Measurements from ENCODE around the gene FABP6. TPM values are rescaled to one million over a fixed set of nuclear protein-coding genes. Genes with fewer than 3 reads are reported as not detected.
A peak's percentile ranks its signal among the peaks of the same experiment; 100 is the strongest.

Gene FABP6
- total RNA-seq, 2 donors from 2014 or later, result not detected

DNA sequence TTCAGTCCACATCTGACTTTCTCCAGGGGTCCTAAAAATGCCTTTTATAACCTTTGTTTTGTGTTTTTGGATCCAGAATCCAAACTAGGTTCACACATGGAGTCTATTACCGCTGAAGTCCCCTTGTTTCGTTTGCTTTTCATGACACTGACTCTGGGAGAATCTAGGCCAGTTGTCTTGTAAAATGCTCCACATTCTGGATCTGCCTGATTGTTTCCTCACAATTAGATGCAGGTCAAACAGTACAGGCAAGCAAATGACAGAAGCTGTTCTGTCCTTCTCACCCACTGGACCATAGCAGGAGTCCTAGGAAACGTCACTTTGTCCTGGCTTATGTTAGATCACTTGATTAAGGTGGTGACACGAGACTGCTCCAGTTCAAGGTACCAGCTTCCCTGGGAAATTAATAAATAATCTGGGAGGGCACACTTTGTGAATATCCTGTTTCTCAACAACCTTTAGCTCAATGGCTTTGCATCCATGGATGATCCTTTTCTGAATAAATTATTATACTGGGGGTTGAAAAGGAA lies 34.1 kb downstream of the FABP6 start:
- intact Hi-C loops (cut with DNase I), result no loop called here
- Histone ChIP-seq H3K27ac (no peak overlapping the region), H3K4me1 (peaks cover 14% of the 10 kb centered on the region), H3K27me3 (no peaks in the 10 kb centered on the region), H3K9ac (ENCODE audit: low read depth in 2 of 2, low read length in 2 of 2) (no peak overlapping the region), H3K4me3 (no peak overlapping the region), H3K36me3 (no peaks in the 10 kb centered on the region), H3K9me3 (no peaks in the 10 kb centered on the region)
- TF ChIP-seq, protein P1, sequence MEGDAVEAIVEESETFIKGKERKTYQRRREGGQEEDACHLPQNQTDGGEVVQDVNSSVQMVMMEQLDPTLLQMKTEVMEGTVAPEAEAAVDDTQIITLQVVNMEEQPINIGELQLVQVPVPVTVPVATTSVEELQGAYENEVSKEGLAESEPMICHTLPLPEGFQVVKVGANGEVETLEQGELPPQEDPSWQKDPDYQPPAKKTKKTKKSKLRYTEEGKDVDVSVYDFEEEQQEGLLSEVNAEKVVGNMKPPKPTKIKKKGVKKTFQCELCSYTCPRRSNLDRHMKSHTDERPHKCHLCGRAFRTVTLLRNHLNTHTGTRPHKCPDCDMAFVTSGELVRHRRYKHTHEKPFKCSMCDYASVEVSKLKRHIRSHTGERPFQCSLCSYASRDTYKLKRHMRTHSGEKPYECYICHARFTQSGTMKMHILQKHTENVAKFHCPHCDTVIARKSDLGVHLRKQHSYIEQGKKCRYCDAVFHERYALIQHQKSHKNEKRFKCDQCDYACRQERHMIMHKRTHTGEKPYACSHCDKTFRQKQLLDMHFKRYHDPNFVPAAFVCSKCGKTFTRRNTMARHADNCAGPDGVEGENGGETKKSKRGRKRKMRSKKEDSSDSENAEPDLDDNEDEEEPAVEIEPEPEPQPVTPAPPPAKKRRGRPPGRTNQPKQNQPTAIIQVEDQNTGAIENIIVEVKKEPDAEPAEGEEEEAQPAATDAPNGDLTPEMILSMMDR (IDR thresholded peaks at IDR 0.05), result no peak
- DNase-seq, result no peak

DNA sequence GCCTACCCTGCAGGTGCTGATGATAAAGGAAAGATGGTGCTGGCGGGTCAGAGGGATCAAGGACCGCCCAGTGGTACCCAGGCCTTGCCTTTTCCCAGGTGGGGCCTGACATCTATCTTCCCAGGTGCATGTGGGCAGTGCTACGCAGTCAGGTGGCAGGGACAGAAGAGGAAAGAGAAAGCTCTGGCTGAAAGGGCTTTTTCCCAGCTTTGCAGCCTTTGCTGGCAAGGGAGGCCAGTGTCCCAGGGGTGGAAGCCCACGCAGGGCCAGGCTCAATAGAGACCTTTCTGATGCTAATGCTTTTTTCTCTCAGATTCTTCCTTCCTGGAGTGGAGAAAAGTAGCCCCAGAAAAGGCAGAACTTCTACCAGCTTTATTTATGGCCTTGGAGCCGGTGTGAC lies 36.7 kb downstream of the FABP6 start:
- Histone ChIP-seq H3K36me3 (no peaks in the 10 kb centered on the region), H3K4me1 (peaks cover 18% of the 10 kb centered on the region), H3K9me3 (no peaks in the 10 kb centered on the region), H3K9ac (ENCODE audit: low read depth in 2 of 2, low read length in 2 of 2) (no peak overlapping the region), H3K27ac (no peak overlapping the region), H3K4me3 (no peak overlapping the region), H3K27me3 (no peaks in the 10 kb centered on the region)
- TF ChIP-seq, protein P1 (IDR thresholded peaks at IDR 0.05), result no peak
- intact Hi-C loops (cut with DNase I), result no loop called here
- no peak for DNase-seq

DNA sequence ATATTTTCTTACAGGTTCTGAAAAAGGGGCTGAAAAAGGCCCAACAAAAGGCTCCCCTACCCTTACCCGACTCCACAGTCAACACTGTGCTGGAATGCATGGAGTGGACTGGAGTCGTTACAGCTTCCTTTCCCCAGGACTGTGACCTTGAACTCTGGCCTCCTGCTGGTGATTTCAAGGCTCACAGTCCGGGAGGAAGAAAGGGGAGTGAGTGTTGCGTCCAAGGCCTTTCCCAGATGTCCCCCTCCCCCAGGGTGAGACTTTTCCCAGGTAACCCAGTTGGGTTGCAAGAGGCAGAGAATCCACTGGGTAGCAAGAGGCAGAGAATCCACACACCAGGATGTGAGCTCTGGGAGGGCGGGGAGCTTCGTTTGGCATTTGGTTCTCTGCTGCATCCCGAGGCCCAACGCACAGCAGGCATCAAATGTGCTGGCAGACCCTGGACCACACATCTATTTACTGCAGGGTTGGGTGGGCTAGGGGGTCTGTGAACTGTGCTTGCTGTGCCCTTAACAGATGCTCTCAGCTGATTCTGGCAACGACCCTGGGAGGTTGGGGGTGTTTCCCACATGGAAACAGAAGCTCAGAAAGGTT lies 37.5 kb downstream of the FABP6 start:
- TF ChIP-seq, protein P1 (IDR thresholded peaks at IDR 0.05), result no peak
- H3K4me1 ChIP-seq, result peaks cover 20% of the 10 kb centered on the region
- H3K9ac ChIP-seq (ENCODE audit: low read depth in 2 of 2, low read length in 2 of 2), result no peak overlapping the region
- no peaks in the 10 kb centered on the region for H3K36me3 ChIP-seq
- no peaks in the 10 kb centered on the region for H3K9me3 ChIP-seq
- DNase-seq, result no peak
- intact Hi-C loops (cut with DNase I), result no loop called here
- H3K4me3 ChIP-seq, result no peak overlapping the region
- no peak overlapping the region for H3K27ac ChIP-seq
- no peaks in the 10 kb centered on the region for H3K27me3 ChIP-seq

DNA sequence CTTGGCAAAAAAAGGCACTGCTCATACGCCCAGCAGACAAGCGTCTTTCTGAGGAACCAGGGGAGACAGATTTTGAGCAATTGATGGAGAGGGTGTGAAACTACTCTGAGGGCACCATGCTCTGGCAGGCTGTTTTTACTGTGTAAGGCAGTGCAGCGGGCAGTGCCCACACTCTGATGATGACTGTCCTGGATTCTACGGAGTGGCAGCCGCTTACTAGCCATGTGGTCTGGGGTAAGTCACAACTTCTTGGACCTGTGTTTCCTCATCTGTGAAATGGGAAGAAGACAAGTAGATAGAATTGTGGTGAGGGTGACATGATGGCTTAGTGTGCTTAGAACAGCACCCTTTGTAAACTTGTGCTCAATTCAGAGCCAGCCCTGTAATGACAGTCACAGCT lies 38.8 kb downstream of the FABP6 start:
- TF ChIP-seq, protein P1 (IDR thresholded peaks at IDR 0.05), result no peak
- Histone ChIP-seq H3K4me3 (no peak overlapping the region), H3K36me3 (no peaks in the 10 kb centered on the region), H3K9me3 (no peaks in the 10 kb centered on the region), H3K27ac (no peak overlapping the region), H3K4me1 (peaks cover 13% of the 10 kb centered on the region), H3K27me3 (no peaks in the 10 kb centered on the region), H3K9ac (ENCODE audit: low read depth in 2 of 2, low read length in 2 of 2) (no peak overlapping the region)
- no peak for DNase-seq
- intact Hi-C loops (cut with DNase I), result no loop called here

DNA sequence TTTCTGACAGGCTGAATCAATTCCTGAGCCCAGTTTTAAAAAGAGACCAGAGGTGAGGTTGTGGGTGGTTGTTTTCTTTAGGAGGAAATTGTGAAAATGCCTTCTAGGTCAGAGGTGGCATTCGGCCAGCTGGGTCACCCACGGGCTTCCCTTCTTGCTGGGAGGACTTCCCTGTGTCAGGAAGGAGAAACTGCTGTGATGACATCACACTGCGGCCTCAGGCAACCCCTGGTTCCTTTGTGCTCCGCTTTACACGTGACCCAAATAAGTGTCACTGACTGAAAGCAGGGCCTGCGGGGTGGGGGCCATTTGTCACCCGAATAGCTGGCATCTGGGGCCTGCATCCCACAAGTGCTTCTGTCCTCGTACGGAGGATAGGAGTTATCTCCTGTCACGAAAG lies 39.7 kb downstream of the FABP6 start:
- Histone ChIP-seq H3K4me3 (no peak overlapping the region), H3K36me3 (no peaks in the 10 kb centered on the region), H3K27me3 (no peaks in the 10 kb centered on the region), H3K4me1 (peaks cover 13% of the 10 kb centered on the region), H3K9ac (ENCODE audit: low read depth in 2 of 2, low read length in 2 of 2) (peak overlapping the region in 1 of 2 donors; percentile 29), H3K9me3 (no peaks in the 10 kb centered on the region), H3K27ac (peak overlapping the region; percentile 39)
- TF ChIP-seq, protein P1 (IDR thresholded peaks at IDR 0.05), result no peak
- intact Hi-C loops (cut with DNase I), result no loop called here
- DNase-seq, result peak; percentile 66
